Stimulated activated CD4-positive, alpha-beta T cell treated with anti-CD3 and anti-CD28 coated beads, Interleukin-15, amount 100 ng/mL, for 24 hours (primary cell): Measurements from ENCODE around the gene RAB30.

Experiments
- DNase-seq: peaks from one replicate; pipeline ENCODE4 v3.0.0-alpha.2; 2020

RAB30 gene

DNA sequence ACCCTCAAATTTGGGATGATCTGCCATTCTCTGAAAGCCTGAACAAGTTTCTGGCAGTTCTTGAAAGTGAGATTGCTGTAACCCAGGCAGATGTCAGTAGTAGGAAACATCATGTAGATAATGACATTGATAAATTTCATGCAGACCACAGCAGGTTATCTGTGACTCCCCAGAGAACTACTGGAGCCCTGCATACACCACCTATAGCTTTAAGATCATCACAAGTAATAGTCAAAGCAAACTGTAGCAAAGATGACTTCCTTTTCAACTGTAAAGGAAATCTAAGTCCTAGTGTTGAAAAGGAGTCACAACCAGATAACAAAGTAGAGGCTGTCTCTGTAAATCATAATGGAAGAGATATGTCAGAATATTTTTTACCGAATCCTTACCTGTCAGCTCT lies 139.1 kb downstream of the RAB30 start:
- no peak for DNase-seq

DNA sequence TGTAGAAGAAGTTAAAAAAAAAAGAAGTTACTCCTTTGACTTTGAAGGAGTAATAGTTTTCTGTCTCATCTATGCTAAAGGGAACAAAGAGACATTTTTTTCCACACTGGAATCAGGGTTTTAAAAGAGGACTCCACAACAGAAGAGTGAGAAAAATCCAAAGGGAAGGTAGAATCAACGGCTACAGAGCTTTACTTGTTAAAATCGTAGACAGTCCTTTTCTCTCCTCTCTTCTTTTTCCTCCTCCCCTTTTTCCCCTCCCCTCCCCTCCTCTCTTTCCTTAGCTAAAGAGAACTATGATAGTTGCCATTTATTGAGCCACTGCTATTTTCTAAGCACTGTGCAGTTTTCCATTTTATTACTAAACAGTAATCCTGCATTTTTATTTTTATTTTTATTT lies 141.0 kb downstream of the RAB30 start:
- no peak for DNase-seq

DNA sequence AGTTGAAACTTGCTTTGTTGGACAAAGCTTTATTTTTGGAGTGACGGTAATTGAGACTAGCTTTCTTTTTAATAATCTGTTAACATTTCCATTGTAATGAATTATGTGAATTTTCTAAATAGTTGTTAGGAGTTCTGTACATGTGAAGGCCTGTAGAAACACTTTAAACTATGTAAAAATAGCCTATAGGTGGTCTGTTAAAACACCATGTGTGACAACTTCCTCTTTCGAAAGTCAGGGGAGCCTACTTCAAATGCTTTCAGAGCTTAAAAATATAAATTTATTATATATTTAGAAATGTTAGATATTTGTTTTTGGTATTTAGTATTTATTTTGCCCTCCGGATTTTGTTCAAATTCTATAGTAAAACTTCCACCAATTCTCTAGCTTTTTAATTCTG lies 141.5 kb downstream of the RAB30 start:
- no peak for DNase-seq

DNA sequence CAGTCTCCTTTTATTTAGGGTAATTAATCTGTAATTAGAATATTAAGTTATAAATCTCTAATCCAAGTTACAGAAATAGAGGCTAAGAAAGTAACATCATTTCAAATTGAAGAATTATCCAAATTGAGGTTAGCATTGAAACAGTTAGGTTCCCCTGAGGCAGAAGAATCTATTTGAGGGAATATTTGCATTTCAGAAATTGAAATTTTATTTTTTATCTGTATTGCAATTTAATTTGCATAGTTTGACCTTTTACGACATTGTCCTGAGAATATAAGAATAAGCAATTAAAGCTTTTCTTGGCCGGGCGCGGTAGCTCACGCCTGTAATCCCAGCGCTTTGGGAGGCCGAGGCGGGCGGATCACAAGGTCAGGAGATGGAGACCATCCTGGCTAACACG lies 142.6 kb downstream of the RAB30 start:
- DNase-seq, result no peak

DNA sequence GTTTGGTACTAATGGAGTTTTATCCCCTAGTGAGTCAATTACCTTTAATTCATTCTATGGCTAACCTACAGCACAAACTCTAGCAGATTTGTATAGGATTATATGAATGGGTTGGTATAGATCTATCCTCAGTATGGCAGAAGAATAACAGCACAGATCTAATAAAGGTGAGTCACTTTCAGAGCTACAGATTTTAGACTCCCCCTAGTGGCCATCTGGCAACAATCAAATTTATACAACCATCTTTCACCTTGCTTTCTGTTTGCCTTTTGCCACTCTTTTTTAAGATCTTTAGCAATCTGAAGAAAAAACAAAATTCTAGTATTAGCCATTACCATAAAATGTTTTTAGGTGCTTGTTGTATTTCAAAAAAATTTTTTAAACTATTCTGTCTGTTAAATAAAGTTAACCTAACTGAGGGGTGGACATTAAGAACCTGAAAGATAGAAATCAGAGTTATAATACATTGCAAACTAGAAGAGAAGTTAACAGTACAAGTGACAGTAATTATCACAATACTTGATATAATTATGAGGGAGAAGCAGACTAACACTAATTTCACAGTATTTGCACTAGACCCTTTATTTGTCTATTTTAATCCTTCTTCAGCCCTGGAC lies 144.3 kb downstream of the RAB30 start:
- no peak for DNase-seq

DNA sequence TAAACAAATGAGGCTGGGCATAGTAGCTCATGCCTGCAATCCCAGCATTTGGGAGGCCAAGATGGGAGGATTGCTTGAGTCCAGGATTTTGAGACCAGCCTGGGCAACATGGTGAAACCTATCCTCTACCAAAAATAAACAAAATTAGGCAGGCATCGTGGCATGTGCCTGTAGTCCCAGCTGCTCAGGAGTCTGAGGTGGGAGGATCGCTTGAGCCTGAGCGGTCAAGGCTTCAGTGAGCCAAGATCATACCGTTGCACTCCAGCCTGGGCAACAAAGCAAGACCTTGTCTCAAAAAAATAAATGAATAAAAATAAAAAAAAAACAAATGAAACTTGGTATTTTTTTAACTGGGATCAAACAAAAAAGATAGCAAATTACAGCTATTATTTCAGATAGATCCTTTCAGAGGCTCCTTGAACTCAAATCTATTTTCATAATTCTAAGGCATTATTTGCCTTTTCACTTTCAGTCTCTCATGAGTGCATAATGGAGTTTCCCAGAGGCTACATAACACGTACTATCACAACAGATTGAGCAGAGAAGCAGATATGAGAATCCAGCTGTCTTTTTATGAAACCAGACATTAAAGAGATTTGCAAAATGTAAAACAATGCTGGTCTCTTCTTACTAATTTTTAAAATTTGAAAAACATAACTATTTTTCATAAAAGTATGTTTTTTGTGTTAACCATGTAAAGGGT lies 147.0 kb downstream of the RAB30 start:
- DNase-seq, result no peak
